Keratinocyte (primary cell): Measurements from ENCODE around the gene AKR1C2. TPM values are rescaled to one million over a fixed set of nuclear protein-coding genes. Genes with fewer than 3 reads are reported as not detected.

ENCODE experiments used
- DNase-seq: peaks from one replicate; pipeline ENCODE4 v3.0.0-alpha.2; 2011; ENCODE audit warnings: low read depth, missing footprints, low spot score
- FAIRE-seq: peaks from 2 replicates; lab custom pipeline; 2011; peaks lifted over from hg19 to GRCh38; lab: Jason Lieb, UNC
- H2AFZ ChIP-seq: 2 replicates; pipeline ENCODE4 v1.6.0; 2012; ENCODE audit warnings: low read length, control low read depth, inconsistent platforms; ENCODE audit not compliant: control insufficient read depth
- H3K27ac ChIP-seq: 2 replicates; pipeline ENCODE4 v1.5.1; 2011; ENCODE audit warnings: low read length; ENCODE audit not compliant: control insufficient read depth, insufficient read depth
- H3K27me3 ChIP-seq: 3 replicates; pipeline ENCODE4 v1.6.0; 2011; ENCODE audit warnings: low read length; ENCODE audit not compliant: control insufficient read depth, insufficient read depth; ENCODE audit errors: extremely low read depth
- H3K36me3 ChIP-seq, 2 experiments: 2 replicates in 1 of 2; 3 replicates in 1 of 2; pipeline ENCODE4 v1.5.1; 2011; ENCODE audit warnings: low read length in 2 of 2, mild to moderate bottlenecking in 1 of 2; ENCODE audit not compliant: control insufficient read depth in 2 of 2, insufficient read depth in 2 of 2; ENCODE audit errors: extremely low read depth in 1 of 2
- H3K4me1 ChIP-seq: 3 replicates; pipeline ENCODE4 v1.5.1; 2011; ENCODE audit warnings: low read length; ENCODE audit not compliant: control insufficient read depth, insufficient read depth; ENCODE audit errors: extremely low read depth
- H3K4me2 ChIP-seq: 3 replicates; pipeline ENCODE4 v1.6.0; 2011; ENCODE audit warnings: low read depth, low read length; ENCODE audit not compliant: control insufficient read depth, insufficient read depth; ENCODE audit errors: extremely low read depth
- H3K4me3 ChIP-seq, 3 experiments: fragments of 200-600 bp in 1 of 3; sonication (generic) in 1 of 3; 2 replicates in 2 of 3; 3 replicates in 1 of 3; pipeline ENCODE4 v1.5.1; 2011 to 2016; ENCODE audit warnings: low read length in 3 of 3, mild to moderate bottlenecking in 3 of 3, control low read depth in 2 of 3, inconsistent platforms in 1 of 3, low read depth in 1 of 3, mixed read lengths in 1 of 3, mixed run types in 1 of 3, moderate library complexity in 1 of 3; ENCODE audit not compliant: control insufficient read depth in 2 of 3, insufficient read depth in 2 of 3; ENCODE audit errors: extremely low read depth in 1 of 3
- H3K79me2 ChIP-seq: 2 replicates; pipeline ENCODE4 v1.6.0; 2012; ENCODE audit warnings: low read length; ENCODE audit not compliant: control insufficient read depth, insufficient read depth
- H3K9ac ChIP-seq: 3 replicates; pipeline ENCODE4 v1.6.0; 2011; ENCODE audit warnings: low read length; ENCODE audit not compliant: control insufficient read depth, insufficient read depth; ENCODE audit errors: extremely low read depth
- H3K9me1 ChIP-seq: 3 replicates; pipeline ENCODE4 v1.6.0; 2011; ENCODE audit warnings: low read length; ENCODE audit not compliant: control insufficient read depth, insufficient read depth; ENCODE audit errors: extremely low read depth
- H3K9me3 ChIP-seq: 2 replicates; pipeline ENCODE4 v1.5.1; 2012; ENCODE audit warnings: low read depth, low read length; ENCODE audit not compliant: control insufficient read depth
- H4K20me1 ChIP-seq: 3 replicates; pipeline ENCODE4 v1.6.0; 2011; ENCODE audit warnings: low read length; ENCODE audit not compliant: control insufficient read depth, insufficient read depth; ENCODE audit errors: extremely low read depth
- CTCF ChIP-seq, 3 experiments: IDR thresholded peaks in 1 of 3; conservative IDR thresholded peaks in 1 of 3; optimal IDR thresholded peaks in 1 of 3; 2 replicates in 2 of 3; 3 replicates in 1 of 3; pipeline versions ENCODE3 to v1.5.1; 2011; ENCODE audit warnings: low read length in 3 of 3, mild to moderate bottlenecking in 3 of 3, moderate library complexity in 2 of 3, control low read depth in 1 of 3, inconsistent platforms in 1 of 3; ENCODE audit not compliant: insufficient read depth in 2 of 3; ENCODE audit errors: extremely low read depth in 1 of 3
- EZH2 ChIP-seq: IDR thresholded peaks from one replicate; pipeline ENCODE4 v1.6.1; 2012; ENCODE audit warnings: inconsistent platforms, mild to moderate bottlenecking, low read length, moderate library complexity
- dilution Hi-C: fragments of 300-500 bp; cut with MboI; formaldehyde crosslinking; loops from one replicate; pipeline ENCODE4 v1.7.0; 2020; ENCODE audit warnings: low sequenced_read_pairs; ENCODE audit not compliant: extremely low pct_ligation_motif_present
- polyA plus RNA-seq, 5 experiments: library from polyadenylated mRNA; depleted of rRNA in 3 of 5; stranded (reverse) in 3 of 5; stranded (forward) in 1 of 5; unstranded in 1 of 5; fragments of >200 nt; gene quantifications; 1 replicate in 1 of 5; 2 replicates in 3 of 5; 3 replicates in 1 of 5; pipeline versions ENCODE4 v1.2.1 to v1.2.3, GENCODE V29; 2011 to 2012; ENCODE audit warnings: missing spikeins in 2 of 5, low read depth in 1 of 5, low replicate concordance in 1 of 5

Gene AKR1C2
- polyA plus RNA-seq, 1 donor (not counting 4 experiments of a cell fraction or from before 2014, with no cell fraction given) = 66.0 TPM

GRCh38 chr10:4983615-4984216 is 19.9 kb downstream of the AKR1C2 start:
- Histone ChIP-seq H2AFZ (no peak overlapping the region), H3K36me3 (no peaks in the 10 kb centered on the region), H3K27ac (no peak overlapping the region), H3K9me3 (no peaks in the 10 kb centered on the region), H3K4me2 (no peak overlapping the region), H3K4me3 (no peak overlapping the region), H3K9ac (no peak overlapping the region), H4K20me1 (no peaks in the 10 kb centered on the region), H3K9me1 (no peaks in the 10 kb centered on the region), H3K4me1 (no peaks in the 10 kb centered on the region), H3K79me2 (no peaks in the 10 kb centered on the region), H3K27me3 (no peaks in the 10 kb centered on the region)
- DNase-seq = no peak
- no peak for TF ChIP-seq CTCF (optimal IDR thresholded peaks at IDR 0.05 in 1 of 3, IDR thresholded peaks at IDR 0.05 in 1 of 3, conservative IDR thresholded peaks at IDR 0.05 in 1 of 3; ENCODE audit: extremely low read depth in 1 of 3, insufficient read depth in 2 of 3, low read length in 3 of 3)
- no peak for TF ChIP-seq EZH2
- dilution Hi-C loops = no loop called here
- no peak for FAIRE-seq

GRCh38 chr10:4982764-4983226 is 20.9 kb downstream of the AKR1C2 start:
- DNase-seq = no peak
- Histone ChIP-seq H3K4me1 (no peaks in the 10 kb centered on the region), H3K27ac (no peak overlapping the region), H3K36me3 (no peaks in the 10 kb centered on the region), H2AFZ (no peak overlapping the region), H3K4me3 (no peak overlapping the region), H3K4me2 (no peak overlapping the region), H3K27me3 (no peaks in the 10 kb centered on the region), H3K79me2 (no peaks in the 10 kb centered on the region), H3K9ac (no peak overlapping the region), H3K9me1 (no peaks in the 10 kb centered on the region), H3K9me3 (no peaks in the 10 kb centered on the region), H4K20me1 (no peaks in the 10 kb centered on the region)
- TF ChIP-seq EZH2 (no peak), CTCF (optimal IDR thresholded peaks at IDR 0.05 in 1 of 3, IDR thresholded peaks at IDR 0.05 in 1 of 3, conservative IDR thresholded peaks at IDR 0.05 in 1 of 3; ENCODE audit: extremely low read depth in 1 of 3, insufficient read depth in 2 of 3, low read length in 3 of 3) (no peak)
- dilution Hi-C loops = no loop called here
- FAIRE-seq = no peak
